HG03432 (cell line): ENCODE measurements around the gene VAMP7.
A peak's percentile ranks its signal among the peaks of the same experiment; 100 is the strongest.
"Not testable (repeated sequence)": the region's sequence is repeated elsewhere in the genome, so short reads cannot be mapped to it uniquely, and the experiment has no call there.

ENCODE experiments used
- ATAC-seq: cut with Tn5 transposase; IDR thresholded peaks from one replicate; pipeline ENCODE4 v1.9.1; 2021; ENCODE audit warnings: mild to moderate bottlenecking, moderate library complexity; ENCODE audit not compliant: unreplicated experiment

The VAMP7 gene

GRCh38 chrX:155900765-155901164 is 19.6 kb downstream of the VAMP7 start:
- no peak for ATAC-seq

GRCh38 chrX:155907661-155908060 is 26.5 kb downstream of the VAMP7 start:
- ATAC-seq, result not testable (repeated sequence)

GRCh38 chrX:155923200-155923599 is 42.1 kb downstream of the VAMP7 start:
- peak; percentile 53 for ATAC-seq

- not testable (repeated sequence) for ATAC-seq
Measured at GRCh38 chrX:155930852-155931618, 49.9 kb downstream of the VAMP7 start.

GRCh38 chrX:155938132-155938531 is 57.0 kb downstream of the VAMP7 start:
- ATAC-seq, result no peak

GRCh38 chrX:155949098-155949497 is 68.0 kb downstream of the VAMP7 start:
- ATAC-seq, result no peak

GRCh38 chrX:155951237-155951789 is 70.2 kb downstream of the VAMP7 start:
- no peak for ATAC-seq

- ATAC-seq, result no peak
Measured at GRCh38 chrX:155953055-155953454, 71.9 kb downstream of the VAMP7 start.

- ATAC-seq, result no peak
Measured at GRCh38 chrX:155954793-155955192, 73.6 kb downstream of the VAMP7 start.

- no peak for ATAC-seq
Measured at GRCh38 chrX:155956099-155956498, 75.0 kb downstream of the VAMP7 start.

GRCh38 chrX:155956649-155957048 is 75.5 kb downstream of the VAMP7 start:
- no peak for ATAC-seq

- no peak for ATAC-seq
Measured at GRCh38 chrX:155957843-155958242, 76.7 kb downstream of the VAMP7 start.

GRCh38 chrX:155959018-155959587 is 78.0 kb downstream of the VAMP7 start:
- ATAC-seq, result no peak

GRCh38 chrX:155962906-155963305 is 81.8 kb downstream of the VAMP7 start:
- no peak for ATAC-seq

- ATAC-seq, result no peak
Measured at GRCh38 chrX:155966876-155967275, 85.7 kb downstream of the VAMP7 start.

- ATAC-seq, result no peak
Measured at GRCh38 chrX:155967653-155968325, 86.6 kb downstream of the VAMP7 start.

GRCh38 chrX:155968326-155968661 is 87.1 kb downstream of the VAMP7 start:
- ATAC-seq, result no peak

GRCh38 chrX:155968791-155969190 is 87.6 kb downstream of the VAMP7 start:
- no peak for ATAC-seq

- not testable (repeated sequence) for ATAC-seq
Measured at GRCh38 chrX:155971658-155972057, 90.5 kb downstream of the VAMP7 start.

- not testable (repeated sequence) for ATAC-seq
Measured at GRCh38 chrX:155972241-155972640, 91.1 kb downstream of the VAMP7 start.

- no peak for ATAC-seq
Measured at GRCh38 chrX:155983326-155983725, 102.2 kb downstream of the VAMP7 start.

GRCh38 chrX:155985208-155985607 is 104.1 kb downstream of the VAMP7 start:
- ATAC-seq, result no peak
